ENCODE data around the gene SGPP1.
"Not testable (repeated sequence)": the region's sequence is repeated elsewhere in the genome, so short reads cannot be mapped to it uniquely, and the experiment has no call there.

The SGPP1 gene

DNA sequence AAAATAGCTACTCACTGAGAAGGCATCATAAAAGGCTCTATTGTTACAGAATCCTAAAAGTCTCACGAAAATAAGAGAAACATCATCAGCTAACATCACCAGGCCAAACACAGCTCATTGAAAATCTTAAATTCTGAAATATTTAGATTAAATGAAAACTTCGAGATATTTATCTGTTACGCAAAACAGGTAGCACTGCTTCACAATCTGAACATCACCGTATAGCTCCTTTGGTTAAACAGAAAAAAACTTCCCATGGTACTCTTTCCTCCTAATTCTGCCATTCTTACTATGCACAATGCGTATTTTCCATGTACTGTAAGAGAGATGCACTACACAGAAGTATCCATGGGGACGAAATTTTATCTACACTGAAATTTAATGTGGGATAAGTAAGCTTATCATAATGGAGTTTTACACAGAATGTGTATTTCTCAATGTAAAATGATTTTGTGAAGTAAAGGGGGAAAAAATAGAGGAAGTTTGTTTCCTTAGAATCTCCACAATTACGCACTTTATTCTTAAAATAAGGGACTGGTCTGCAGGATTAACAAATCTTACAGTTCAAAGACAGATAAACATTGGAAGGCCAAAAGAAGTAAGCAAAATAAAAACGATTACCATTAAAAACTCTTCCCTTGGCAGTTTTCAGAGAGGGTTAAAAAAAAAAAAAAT, 1.9 kb downstream of the SGPP1 start:
- DNase-seq = no peak

GRCh38 chr14:63717702-63718101, 10.2 kb downstream of the SGPP1 start:
- no peak for DNase-seq

DNA sequence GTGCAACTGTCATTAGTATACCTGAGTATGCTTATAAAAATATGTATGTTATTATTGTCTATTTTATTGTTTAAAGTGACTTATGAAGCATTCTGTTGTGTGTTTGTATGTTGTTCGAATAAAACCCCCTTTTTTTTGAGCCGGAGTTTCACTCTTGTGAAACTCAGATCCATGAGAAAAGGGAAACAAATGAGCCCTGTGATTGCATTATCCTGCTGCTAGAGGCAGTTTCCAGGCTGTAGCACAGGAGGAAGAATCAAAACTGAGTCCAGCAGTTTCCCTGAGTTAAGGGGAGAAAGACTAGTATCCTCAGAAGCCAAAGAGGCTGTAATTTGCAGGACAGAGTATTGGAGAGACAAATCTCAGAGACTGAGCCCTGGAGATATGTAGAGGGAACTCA, 12.5 kb downstream of the SGPP1 start:
- no peak for DNase-seq

DNA sequence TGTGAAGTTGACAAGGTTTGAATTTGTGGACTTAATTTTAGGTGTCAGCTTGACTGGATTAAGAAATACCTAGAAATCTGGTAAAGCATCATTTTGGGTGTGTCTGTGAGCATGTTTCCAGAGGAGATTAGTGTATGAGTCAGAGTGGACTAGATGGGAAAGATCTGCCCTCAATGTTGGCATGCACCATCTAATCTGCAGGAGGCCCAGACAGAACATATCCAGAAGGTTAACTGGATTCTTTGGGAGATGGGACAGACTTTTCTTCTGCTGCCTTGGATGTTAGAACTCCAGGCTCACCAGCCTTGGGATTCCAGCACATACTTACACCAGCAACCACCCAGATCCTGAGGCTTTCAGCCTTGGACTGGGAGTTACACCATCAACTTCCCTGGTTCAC, 14.1 kb downstream of the SGPP1 start:
- no peak for DNase-seq

DNA sequence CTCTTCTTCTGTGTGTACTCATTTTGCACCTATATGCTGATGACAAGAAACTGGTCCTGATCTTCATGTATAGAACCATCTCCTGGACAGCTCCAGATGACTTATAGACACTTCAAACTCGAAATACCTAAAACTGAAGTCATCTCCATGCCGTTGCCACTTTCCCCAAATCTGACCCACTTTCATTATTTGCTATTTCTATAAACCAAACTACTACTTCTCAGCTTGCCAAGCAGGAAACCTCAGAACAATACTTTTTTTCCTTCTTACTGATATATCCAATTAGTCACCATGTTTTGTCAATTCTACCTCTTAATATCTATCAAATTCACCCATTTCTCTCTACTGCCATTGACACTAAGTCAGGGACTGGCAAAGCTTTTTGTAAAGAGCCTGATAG, 14.8 kb downstream of the SGPP1 start:
- DNase-seq = no peak

GRCh38 chr14:63712123-63712522, 15.7 kb downstream of the SGPP1 start:
- DNase-seq = no peak

GRCh38 chr14:63710497-63710896, 17.4 kb downstream of the SGPP1 start:
- no peak for DNase-seq

DNA sequence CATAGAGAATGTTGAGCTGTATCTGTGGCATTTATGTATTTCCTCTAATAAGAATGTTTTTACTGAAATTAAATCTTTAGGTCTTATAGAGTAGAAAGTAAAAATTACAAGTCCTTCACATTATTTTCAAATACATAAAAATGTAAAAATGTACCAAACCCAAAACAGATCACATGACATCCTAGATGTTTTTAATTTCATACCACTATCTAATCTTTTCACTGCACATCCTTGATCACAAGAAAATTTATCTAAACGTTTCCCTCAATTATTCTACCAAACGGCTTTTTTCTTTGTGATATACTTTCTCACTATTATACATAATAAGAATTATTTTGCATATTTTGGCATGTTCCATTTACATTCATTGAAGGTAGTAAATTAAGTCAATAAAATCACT, 18.3 kb downstream of the SGPP1 start:
- no peak for DNase-seq

GRCh38 chr14:63707216-63707615, 20.6 kb downstream of the SGPP1 start:
- no peak for DNase-seq

DNA sequence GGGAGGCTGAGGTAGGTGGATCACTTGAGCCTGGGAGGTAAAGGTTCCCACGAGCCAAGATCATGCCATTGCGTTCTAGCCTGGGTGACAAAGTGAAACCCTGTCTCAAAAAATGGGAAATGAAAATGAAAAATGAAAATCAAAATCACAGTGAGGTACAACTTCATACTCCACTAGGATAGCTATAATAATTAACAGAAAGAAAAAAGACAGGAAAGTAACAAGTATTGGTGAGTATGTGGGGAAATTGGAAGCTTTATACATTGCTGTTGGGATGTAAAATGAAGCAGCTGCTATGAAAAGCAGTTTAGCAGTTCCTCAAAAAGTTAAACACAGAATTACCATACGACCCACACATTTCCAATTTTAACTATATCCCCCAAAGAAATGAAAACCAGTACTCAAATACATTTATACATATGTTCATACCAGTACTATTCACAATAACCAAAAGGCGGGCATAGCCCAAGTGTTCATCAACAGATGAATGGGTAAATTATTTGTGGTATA, 22.2 kb downstream of the SGPP1 start:
- DNase-seq = no peak

DNA sequence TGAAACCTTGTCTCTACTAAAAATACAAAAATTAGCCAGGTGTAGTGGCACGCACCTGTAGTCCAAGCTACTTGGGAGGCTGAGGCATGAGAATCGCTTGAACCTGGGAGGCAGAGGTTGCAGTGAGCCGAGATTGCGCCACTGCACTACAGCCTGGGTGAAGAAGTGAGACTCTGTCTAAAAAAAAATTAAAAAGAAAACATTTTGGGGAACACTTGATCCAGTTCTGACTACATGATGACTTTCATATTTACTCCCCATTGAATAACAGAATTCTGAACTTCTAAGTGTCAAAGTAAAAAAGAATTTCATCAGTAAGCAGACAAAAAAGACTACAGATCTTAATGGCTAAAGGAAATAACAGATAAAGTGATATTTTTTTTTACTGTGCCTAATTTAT, 25.3 kb downstream of the SGPP1 start:
- DNase-seq = not testable (repeated sequence)

DNA sequence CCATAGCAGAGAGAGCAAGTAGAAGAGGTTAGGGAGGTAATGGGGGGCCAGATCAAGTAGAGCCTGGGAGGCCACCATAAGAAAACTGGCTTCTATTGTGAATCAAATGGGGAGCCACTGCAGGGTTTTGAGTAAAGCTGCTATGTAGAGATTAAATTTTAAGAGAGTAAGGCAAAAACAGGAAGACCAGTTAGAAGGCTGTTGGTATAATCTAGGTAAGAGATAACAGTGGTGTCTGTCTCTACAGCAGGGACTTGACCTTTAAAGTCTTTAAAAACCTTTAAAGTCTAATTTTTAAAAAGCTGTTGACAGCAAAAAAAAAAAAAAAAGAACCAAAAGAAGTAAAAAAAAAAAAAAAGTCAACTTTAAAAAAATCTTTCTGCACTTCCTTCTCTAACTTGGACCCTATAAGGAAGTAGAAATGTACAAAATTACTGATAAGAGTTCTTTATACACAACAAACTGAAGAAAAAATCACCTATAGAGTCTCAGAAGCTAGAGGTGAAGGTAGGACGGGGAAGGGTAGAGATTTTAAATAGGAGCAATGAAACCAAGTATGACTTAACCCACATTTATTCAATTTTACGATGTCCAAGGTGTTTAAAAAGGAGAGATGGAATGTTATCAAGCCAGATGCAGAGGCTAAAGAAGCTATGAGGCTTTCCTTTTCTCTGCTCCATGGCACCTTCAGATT, 26.1 kb downstream of the SGPP1 start:
- DNase-seq = no peak

- no peak for DNase-seq
Measured at GRCh38 chr14:63692310-63693020, 35.4 kb downstream of the SGPP1 start.

- no peak for DNase-seq
Measured at GRCh38 chr14:63689132-63689531, 38.7 kb downstream of the SGPP1 start.

- DNase-seq = no peak
Measured at GRCh38 chr14:63686926-63687325, 40.9 kb downstream of the SGPP1 start.

- no peak for DNase-seq
Measured at GRCh38 chr14:63685401-63685800, 42.5 kb downstream of the SGPP1 start.

DNA sequence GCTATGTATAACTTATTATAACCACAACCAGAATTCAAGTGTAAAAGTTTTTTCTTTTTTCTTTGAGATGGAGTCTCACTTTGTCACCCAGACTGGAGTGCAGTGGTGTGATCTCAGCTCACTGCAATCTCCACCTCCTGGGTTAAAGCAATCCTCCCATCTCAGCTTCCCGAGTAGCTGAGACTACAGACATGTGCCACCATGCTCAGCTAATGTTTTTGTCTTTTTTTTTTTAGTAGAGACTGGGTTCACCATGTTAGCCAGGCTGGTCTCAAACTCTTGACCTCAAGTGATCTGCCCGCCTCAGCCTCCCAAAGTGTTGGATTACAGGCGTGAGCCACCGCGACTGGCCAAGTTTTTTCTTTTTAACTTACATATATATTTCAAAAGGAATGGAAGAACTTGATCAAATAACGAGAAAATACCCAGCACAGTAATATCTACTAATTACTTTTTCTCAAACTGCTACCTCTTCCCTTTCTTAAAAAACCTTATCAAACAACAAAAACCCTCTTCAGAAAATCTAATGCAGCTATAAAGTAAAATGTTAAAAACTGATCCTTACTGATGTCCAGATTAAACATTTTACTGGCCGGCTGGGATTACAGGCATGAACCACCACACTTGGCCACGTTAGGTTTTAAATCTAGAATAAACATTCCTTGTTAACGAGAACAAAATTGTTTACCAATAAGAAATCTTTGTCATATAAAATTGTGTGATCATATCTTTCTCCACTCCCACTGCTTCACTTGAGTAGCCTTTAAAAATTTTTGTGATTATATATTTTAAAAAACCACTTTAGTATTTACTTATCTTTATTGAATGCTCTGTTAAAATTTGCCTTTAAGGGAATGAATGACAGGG, 44.9 kb downstream of the SGPP1 start:
- DNase-seq = no peak

DNA sequence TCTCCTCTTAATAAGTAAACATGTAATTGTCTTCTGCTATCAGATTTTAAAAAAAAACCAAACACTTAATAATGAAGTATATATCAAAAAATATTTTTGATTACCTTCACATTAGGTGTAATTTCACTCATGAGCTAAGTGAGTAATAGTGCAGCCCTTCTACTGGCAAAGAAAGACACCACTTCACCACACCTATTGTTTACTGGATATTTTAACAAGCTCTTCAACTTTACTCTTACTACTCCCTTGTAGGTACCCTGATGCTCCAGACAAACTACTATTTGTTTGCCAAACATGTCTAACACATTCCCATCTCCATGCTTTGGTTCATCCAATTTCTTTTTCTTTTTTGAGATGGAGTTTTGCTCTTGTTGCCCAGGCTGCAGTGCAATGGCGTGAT, 49.3 kb downstream of the SGPP1 start:
- DNase-seq = no peak

- DNase-seq = no peak
Measured at GRCh38 chr14:63677891-63678379, 49.9 kb downstream of the SGPP1 start.

DNA sequence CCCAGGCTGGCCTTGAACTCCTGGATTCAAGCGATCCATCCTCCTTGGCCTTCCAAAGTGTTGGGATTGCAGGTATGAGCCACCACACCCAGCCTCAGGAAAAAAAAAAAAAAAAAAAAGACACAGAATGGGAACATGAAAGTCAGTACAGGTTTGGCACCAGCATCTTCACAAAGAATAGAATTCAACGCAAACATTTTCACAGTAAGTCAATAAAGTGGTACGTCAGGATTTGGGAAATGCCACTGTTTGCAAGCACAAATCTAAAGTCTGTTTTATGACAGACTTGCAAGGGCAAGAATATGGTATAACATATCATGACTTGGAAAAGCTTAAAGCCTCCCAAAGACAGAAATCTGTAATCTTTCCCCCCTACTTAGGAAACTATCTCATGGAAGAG, 51.2 kb downstream of the SGPP1 start:
- no peak for DNase-seq

DNA sequence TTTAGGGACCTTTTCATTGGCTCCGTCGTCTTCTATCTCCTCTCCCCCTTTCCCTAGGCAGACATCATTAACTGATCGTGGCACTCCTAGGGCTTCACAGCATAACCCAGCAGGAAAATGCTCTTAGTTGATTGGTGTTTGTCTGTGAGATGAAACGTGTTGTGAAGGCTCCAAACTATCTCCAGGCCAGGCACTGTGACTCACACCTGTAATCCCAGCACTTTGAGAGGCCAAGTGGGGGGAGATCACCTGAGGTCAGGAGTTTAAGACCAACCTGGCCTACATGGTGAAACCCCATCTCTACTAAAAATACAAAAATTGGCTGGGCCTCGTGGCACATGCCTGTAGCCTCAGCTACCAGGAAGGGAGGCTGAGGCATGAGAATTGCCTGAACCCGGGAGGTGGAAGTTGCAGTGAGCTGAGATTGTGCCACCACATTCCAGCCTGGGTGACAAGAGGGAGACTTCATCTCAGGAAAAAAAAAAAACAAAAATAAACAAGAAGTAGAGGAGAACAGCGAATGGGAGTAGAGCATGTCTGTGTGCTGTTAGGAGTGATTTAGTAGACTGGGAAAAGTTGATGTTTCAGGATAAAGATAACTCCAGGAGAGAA, 53.9 kb downstream of the SGPP1 start:
- no peak for DNase-seq

DNA sequence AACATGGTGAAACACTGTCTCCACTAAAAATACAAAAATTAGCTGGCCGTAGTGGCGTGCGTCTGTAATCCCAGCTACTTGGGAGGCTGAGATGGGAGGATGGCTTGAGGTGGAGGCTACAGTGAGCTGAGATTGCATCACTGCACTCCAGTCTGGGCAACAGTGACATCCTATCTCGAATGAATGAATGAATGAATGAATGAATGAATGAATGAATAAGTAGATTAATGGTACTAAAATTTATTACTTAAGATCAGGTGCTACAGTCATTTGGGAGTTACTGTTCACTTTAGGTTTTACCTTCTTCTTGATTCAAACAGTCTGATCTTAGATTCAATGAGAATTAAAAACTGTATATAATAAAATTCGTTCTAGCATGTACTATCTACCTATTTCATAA, 54.6 kb downstream of the SGPP1 start:
- DNase-seq = no peak

All from NCI-H1048 (cell line).